SK-N-SH (cell line): ENCODE results near the gene SKI. TPM values are rescaled to one million over a fixed set of nuclear protein-coding genes. Genes with fewer than 3 reads are reported as not detected.

Experiments used
- CTCF ChIA-PET: fragments of 300-600, 350-600 bp; formaldehyde crosslinking; extraction: SDS; loops from one replicate; lab custom pipeline; 2021; lab: Yijun Ruan, JAX
- POLR2A ChIA-PET: fragments of 350-600 bp; sonication (Branson Sonifier 250); formaldehyde crosslinking; extraction: SDS; loops from one replicate; lab custom pipeline; 2020; ENCODE audit warnings: antibody characterized with exemption, inconsistent platforms; lab: Yijun Ruan, JAX
- DNase-seq: peaks from one replicate; pipeline ENCODE4 v3.0.0; 2012
- H2AFZ ChIP-seq: fragments of 200-600 bp; sonication (generic); 2 replicates; pipeline ENCODE4 v1.8.1; 2016; ENCODE audit warnings: antibody characterized with exemption, mild to moderate bottlenecking, low read depth
- H3F3A ChIP-seq: fragments of 200-600 bp; sonication (generic); replicated peaks from 2 replicates; pipeline ENCODE3; 2016; ENCODE audit warnings: antibody characterized with exemption, mild to moderate bottlenecking; ENCODE audit not compliant: insufficient read depth
- H3K27ac ChIP-seq, 2 experiments: fragments of 200-500 bp in 1 of 2; fragments of 200-600 bp in 1 of 2; sonication (Bioruptor generic) in 1 of 2; sonication (generic), shearing (Covaris generic) in 1 of 2; 2 replicates each; pipeline versions ENCODE4 v1.5.1 to v1.6.1; 2014 to 2016; ENCODE audit warnings: low read depth in 2 of 2, inconsistent platforms in 1 of 2, low read length in 1 of 2, mild to moderate bottlenecking in 1 of 2, mixed read lengths in 1 of 2
- H3K27me3 ChIP-seq: fragments of 200-600 bp; sonication (generic), shearing (Covaris generic); 2 replicates; pipeline ENCODE4 v1.6.1; 2016; ENCODE audit warnings: mixed run types; ENCODE audit not compliant: insufficient read depth
- H3K36me3 ChIP-seq, 2 experiments: fragments of 200-500 bp in 1 of 2; fragments of 200-600 bp in 1 of 2; sonication (Bioruptor generic) in 1 of 2; sonication (generic) in 1 of 2; replicated peaks in 1 of 2; 2 replicates each; pipeline versions ENCODE3 to v1.5.1; 2014 to 2016; ENCODE audit warnings: low read length in 1 of 2, mild to moderate bottlenecking in 1 of 2; ENCODE audit not compliant: insufficient read depth in 2 of 2, control insufficient read depth in 1 of 2
- H3K4me1 ChIP-seq, 2 experiments: fragments of 200-500 bp in 1 of 2; fragments of 200-600 bp in 1 of 2; sonication (Bioruptor generic) in 1 of 2; sonication (generic), shearing (Covaris generic) in 1 of 2; 2 replicates each; pipeline versions ENCODE4 v1.5.1 to v1.6.1; 2014 to 2016; ENCODE audit warnings: low read depth in 1 of 2, low read length in 1 of 2, mixed run types in 1 of 2; ENCODE audit not compliant: insufficient read depth in 2 of 2, control insufficient read depth in 1 of 2
- H3K4me2 ChIP-seq: fragments of 200-600 bp; sonication (generic), shearing (Covaris generic); 2 replicates; pipeline ENCODE4 v1.6.1; 2017; ENCODE audit warnings: mixed run types
- H3K4me3 ChIP-seq, 2 experiments: fragments of 200-500 bp in 1 of 2; fragments of 200-600 bp in 1 of 2; sonication (Bioruptor generic) in 1 of 2; sonication (generic), shearing (Covaris generic) in 1 of 2; 2 replicates each; pipeline versions ENCODE4 v1.5.1 to v1.8.1; 2014 to 2016; ENCODE audit warnings: low read depth in 2 of 2, inconsistent platforms in 1 of 2, low read length in 1 of 2, mild to moderate bottlenecking in 1 of 2, mixed read lengths in 1 of 2, moderate library complexity in 1 of 2
- H3K79me2 ChIP-seq: fragments of 200-600 bp; sonication (generic); 2 replicates; pipeline ENCODE4 v1.8.1; 2017; ENCODE audit warnings: mild to moderate bottlenecking; ENCODE audit not compliant: insufficient read depth
- H3K9ac ChIP-seq: fragments of 200-600 bp; sonication (generic); 2 replicates; pipeline ENCODE4 v1.6.1; 2017; ENCODE audit warnings: mixed run types
- H3K9me2 ChIP-seq: fragments of 200-600 bp; sonication (generic); 2 replicates; pipeline ENCODE4 v1.6.1; 2017; ENCODE audit warnings: mixed run types
- H3K9me3 ChIP-seq: fragments of 200-600 bp; sonication (generic); 2 replicates; pipeline ENCODE4 v1.6.1; 2017; ENCODE audit warnings: mixed run types, mild to moderate bottlenecking, moderate library complexity
- H4K20me1 ChIP-seq: fragments of 200-600 bp; sonication (generic); 2 replicates; pipeline ENCODE4 v1.6.1; 2017; ENCODE audit warnings: mild to moderate bottlenecking, mixed run types; ENCODE audit not compliant: insufficient read depth
- CHD2 ChIP-seq: fragments of 150-350 bp; IDR thresholded peaks from 2 replicates; pipeline ENCODE4 v1.6.1; 2018; ENCODE audit warnings: low read length; ENCODE audit not compliant: partially characterized antibody
- ELF1 ChIP-seq: IDR thresholded peaks from 2 replicates; pipeline ENCODE4 v1.4.0; 2012
- EP300 ChIP-seq, 2 experiments: IDR thresholded peaks; 2 replicates each; pipeline versions ENCODE4 v1.4.0 to v1.6.1; 2012; ENCODE audit warnings: borderline replicate concordance in 1 of 2, low read depth in 1 of 2, low read length in 1 of 2
- EZH2phosphoT487 ChIP-seq: fragments of 200-600 bp; sonication (generic); IDR thresholded peaks from 2 replicates; pipeline ENCODE4 v1.6.1; 2017; ENCODE audit warnings: low read depth, mixed run types, mild to moderate bottlenecking, antibody characterized with exemption, moderate library complexity, borderline replicate concordance
- FOSL2 ChIP-seq: IDR thresholded peaks from 2 replicates; pipeline ENCODE4 v1.4.0; 2012; ENCODE audit warnings: low read depth, mild to moderate bottlenecking, moderate library complexity, borderline replicate concordance
- FOXJ3 ChIP-seq: sonication (generic); formaldehyde crosslinking; IDR thresholded peaks from 2 replicates; pipeline ENCODE4 v1.5.1; 2020; ENCODE audit warnings: mild to moderate bottlenecking, missing genetic modification reagents
- GATA2 ChIP-seq: sonication (generic); formaldehyde crosslinking; IDR thresholded peaks from 2 replicates; pipeline ENCODE4 v1.5.0; 2020; ENCODE audit warnings: mild to moderate bottlenecking, missing genetic modification reagents
- NRF1 ChIP-seq: IDR thresholded peaks from 2 replicates; pipeline ENCODE4 v1.6.1; 2012; ENCODE audit warnings: low read depth, mild to moderate bottlenecking, low read length
- PBX3 ChIP-seq: IDR thresholded peaks from 2 replicates; pipeline ENCODE4; 2012
- POLR2AphosphoS5 ChIP-seq: IDR thresholded peaks from 2 replicates; pipeline ENCODE4 v1.6.1; 2012; ENCODE audit warnings: low read depth, low read length
- RCOR1 ChIP-seq: fragments of 150-350 bp; IDR thresholded peaks from 2 replicates; pipeline ENCODE4 v1.6.1; 2017; ENCODE audit warnings: antibody characterized with exemption, low read length
- RFX5 ChIP-seq: IDR thresholded peaks from 2 replicates; pipeline ENCODE4 v1.6.1; 2012; ENCODE audit warnings: mild to moderate bottlenecking, improper control_type of control experiment, low read length
- RXRA ChIP-seq: IDR thresholded peaks from 2 replicates; pipeline ENCODE4 v1.4.0; 2012; ENCODE audit warnings: low read depth, mild to moderate bottlenecking, borderline replicate concordance
- SIN3A ChIP-seq: IDR thresholded peaks from 2 replicates; pipeline ENCODE4 v1.6.1; 2012; ENCODE audit warnings: low read depth, mild to moderate bottlenecking, low read length, moderate library complexity, borderline replicate concordance
- TAF1 ChIP-seq: IDR thresholded peaks from 2 replicates; pipeline ENCODE4 v1.6.1; 2012; ENCODE audit warnings: low read depth, mild to moderate bottlenecking, low read length, moderate library complexity, borderline replicate concordance
- ZBTB33 ChIP-seq: IDR thresholded peaks from 2 replicates; pipeline ENCODE4 v1.4.0; 2012; ENCODE audit warnings: low read depth, borderline replicate concordance
- WGBS: methylation state at CpG from one replicate; pipeline ENCODE4 v1.1.6; 2017; ENCODE audit warnings: low lambda C conversion rate; 5-methylcytosine and 5-hydroxymethylcytosine counted together
- polyA plus RNA-seq, 3 experiments: library from polyadenylated mRNA; depleted of rRNA; stranded (reverse); fragments of >200 nt; gene quantifications; 2 replicates each; pipeline ENCODE4 v1.2.3, GENCODE V29; 2012
- TF ChIP-seq, protein P1 (sequence below): fragments of 150-350 bp; IDR thresholded peaks from 2 replicates; pipeline ENCODE4 v1.6.1; 2016; ENCODE audit warnings: mild to moderate bottlenecking, low read depth, low read length
- TF ChIP-seq, protein P2 (sequence below): IDR thresholded peaks from 2 replicates; pipeline ENCODE4 v1.4.0; 2012; ENCODE audit warnings: low read depth, borderline replicate concordance
- TF ChIP-seq, protein P3 (sequence below): fragments of 150-350 bp; IDR thresholded peaks from 2 replicates; pipeline ENCODE4 v1.6.1; 2017; ENCODE audit warnings: antibody characterized with exemption, low read length, low read depth, borderline replicate concordance

Gene SKI
- polyA plus RNA-seq, 1 of the 3 experiments (the other 2 are of a cell fraction) = 7.2 TPM

DNA sequence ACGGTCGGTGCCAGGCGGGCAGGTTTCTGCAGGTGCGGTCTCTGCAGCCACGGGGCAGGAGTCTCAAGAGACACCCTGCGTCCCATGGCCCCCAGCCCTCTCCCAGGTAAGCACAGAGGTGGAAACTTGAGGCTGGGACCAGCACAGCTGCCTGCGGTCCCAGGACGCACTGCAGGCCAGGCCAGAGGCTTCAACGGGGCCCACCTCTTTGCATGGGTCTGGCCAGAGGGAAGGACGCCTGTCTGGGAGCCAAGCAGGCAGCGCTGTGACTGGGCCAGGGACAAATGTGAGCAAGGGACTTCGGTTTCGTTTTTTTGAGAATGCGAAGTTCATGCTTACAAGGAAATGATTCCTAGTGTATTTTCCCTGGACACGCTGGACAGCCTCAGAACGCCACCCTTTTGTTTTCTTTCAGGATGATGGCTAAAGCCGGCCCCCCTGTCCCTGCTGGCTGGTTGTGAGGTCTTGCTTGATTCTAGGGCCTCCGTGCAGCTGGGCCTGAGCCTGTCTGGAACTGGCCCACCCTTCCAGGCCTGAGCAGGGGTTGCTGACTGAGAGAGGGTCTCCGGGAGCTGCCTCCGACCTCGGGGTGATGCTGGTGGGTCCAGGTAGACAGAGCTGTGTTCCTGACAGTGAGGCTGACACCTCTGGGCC is 124.9 kb downstream of the SKI start:
- H3K27ac ChIP-seq = no peak overlapping the region
- H3K9me3 ChIP-seq = no peaks in the 10 kb centered on the region
- no peaks in the 10 kb centered on the region for H3K27me3 ChIP-seq
- WGBS = 78% methylated on average over 8 of the region's 21 CpGs
- no peaks in the 10 kb centered on the region for H3K9me2 ChIP-seq
- H2AFZ ChIP-seq = no peak overlapping the region
- H3F3A ChIP-seq = no peaks in the 10 kb centered on the region
- no peaks in the 10 kb centered on the region; a peak in 1 of 4 replicates for H3K4me1 ChIP-seq
- H4K20me1 ChIP-seq = no peaks in the 10 kb centered on the region
- H3K79me2 ChIP-seq = no peaks in the 10 kb centered on the region
- DNase-seq = no peak
- H3K9ac ChIP-seq = no peak overlapping the region
- no peak for TF ChIP-seq POLR2AphosphoS5
- no peak for TF ChIP-seq ZBTB33
- TF ChIP-seq EP300 (IDR thresholded peaks at IDR 0.05; ENCODE audit: borderline replicate concordance in 1 of 2, low read depth in 1 of 2, low read length in 1 of 2) = no peak
- TF ChIP-seq, protein P1, sequence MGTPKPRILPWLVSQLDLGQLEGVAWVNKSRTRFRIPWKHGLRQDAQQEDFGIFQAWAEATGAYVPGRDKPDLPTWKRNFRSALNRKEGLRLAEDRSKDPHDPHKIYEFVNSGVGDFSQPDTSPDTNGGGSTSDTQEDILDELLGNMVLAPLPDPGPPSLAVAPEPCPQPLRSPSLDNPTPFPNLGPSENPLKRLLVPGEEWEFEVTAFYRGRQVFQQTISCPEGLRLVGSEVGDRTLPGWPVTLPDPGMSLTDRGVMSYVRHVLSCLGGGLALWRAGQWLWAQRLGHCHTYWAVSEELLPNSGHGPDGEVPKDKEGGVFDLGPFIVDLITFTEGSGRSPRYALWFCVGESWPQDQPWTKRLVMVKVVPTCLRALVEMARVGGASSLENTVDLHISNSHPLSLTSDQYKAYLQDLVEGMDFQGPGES = no peak
- no peak for TF ChIP-seq GATA2
- TF ChIP-seq, protein P2, sequence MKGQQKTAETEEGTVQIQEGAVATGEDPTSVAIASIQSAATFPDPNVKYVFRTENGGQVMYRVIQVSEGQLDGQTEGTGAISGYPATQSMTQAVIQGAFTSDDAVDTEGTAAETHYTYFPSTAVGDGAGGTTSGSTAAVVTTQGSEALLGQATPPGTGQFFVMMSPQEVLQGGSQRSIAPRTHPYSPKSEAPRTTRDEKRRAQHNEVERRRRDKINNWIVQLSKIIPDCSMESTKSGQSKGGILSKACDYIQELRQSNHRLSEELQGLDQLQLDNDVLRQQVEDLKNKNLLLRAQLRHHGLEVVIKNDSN = no peak
- TF ChIP-seq FOSL2 = no peak
- TF ChIP-seq FOXJ3 (CRISPR knock-in tag) = no peak
- TF ChIP-seq SIN3A = no peak
- TF ChIP-seq TAF1 = no peak
- no peak for TF ChIP-seq PBX3
- TF ChIP-seq CHD2 = no peak
- TF ChIP-seq ELF1 = no peak
- TF ChIP-seq RFX5 = no peak
- TF ChIP-seq RCOR1 = no peak
- TF ChIP-seq, protein P3, sequence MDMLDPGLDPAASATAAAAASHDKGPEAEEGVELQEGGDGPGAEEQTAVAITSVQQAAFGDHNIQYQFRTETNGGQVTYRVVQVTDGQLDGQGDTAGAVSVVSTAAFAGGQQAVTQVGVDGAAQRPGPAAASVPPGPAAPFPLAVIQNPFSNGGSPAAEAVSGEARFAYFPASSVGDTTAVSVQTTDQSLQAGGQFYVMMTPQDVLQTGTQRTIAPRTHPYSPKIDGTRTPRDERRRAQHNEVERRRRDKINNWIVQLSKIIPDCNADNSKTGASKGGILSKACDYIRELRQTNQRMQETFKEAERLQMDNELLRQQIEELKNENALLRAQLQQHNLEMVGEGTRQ = no peak
- no peak for TF ChIP-seq NRF1
- TF ChIP-seq EZH2phosphoT487 = no peak
- no peak for TF ChIP-seq RXRA
- ChIA-PET CTCF (interaction anchor here (1.3 kb wide), 1 partner anchor 38 kb away, joined by 3 read pairs; no protein-coding TSS in a partner anchor), POLR2A (no interaction called here)
- no peak overlapping the region for H3K4me2 ChIP-seq
- no peaks in the 10 kb centered on the region for H3K36me3 ChIP-seq
- H3K4me3 ChIP-seq = no peak overlapping the region
